Panc1 (cell line): Measurements from ENCODE around the gene ALOX15B.

Source experiments
- CTCF ChIP-seq: fragments of 450-650 bp; IDR thresholded peaks from 2 replicates; pipeline ENCODE4 v1.5.1; 2017; ENCODE audit warnings: mild to moderate bottlenecking
- REST ChIP-seq, 2 experiments: IDR thresholded peaks; 2 replicates each; pipeline ENCODE4 v1.6.1; 2011 to 2012; ENCODE audit warnings: low read depth in 2 of 2, control low read depth in 1 of 2, low read length in 1 of 2, mild to moderate bottlenecking in 1 of 2, moderate library complexity in 1 of 2; ENCODE audit not compliant: insufficient read depth in 1 of 2
- SIN3A ChIP-seq: IDR thresholded peaks from 2 replicates; pipeline ENCODE4 v1.6.1; 2012; ENCODE audit warnings: low read depth, mild to moderate bottlenecking, low read length, moderate library complexity, borderline replicate concordance; ENCODE audit not compliant: insufficient read depth
- TCF7L2 ChIP-seq: IDR thresholded peaks from 2 replicates; pipeline ENCODE4 v1.6.1; 2011; ENCODE audit warnings: mild to moderate bottlenecking, low read depth, low read length, inconsistent platforms

GRCh38 chr17:8032442-8032841 lies 6.4 kb upstream of the ALOX15B start:
- TF ChIP-seq CTCF (no peak), SIN3A (no peak), TCF7L2 (no peak), REST (IDR thresholded peaks at IDR 0.05; ENCODE audit: insufficient read depth in 1 of 2, low read depth in 2 of 2, low read length in 1 of 2) (no peak)
